Transverse colon (tissue), 4 donors: Measurements from ENCODE around the gene NEK1. TPM values are rescaled to one million over a fixed set of nuclear protein-coding genes. Genes with fewer than 3 reads are reported as not detected.
A peak's percentile ranks its signal among the peaks of the same experiment; 100 is the strongest.

Experiments
- DNase-seq: peaks from one replicate; pipeline ENCODE4 v3.0.0-alpha.2; 2019
- H3K27ac ChIP-seq, 4 donors: fragments of 200-600 bp; sonication (generic); 2 replicates each; pipeline ENCODE4 v1.5.1; 2016 to 2018; ENCODE audit warnings: inconsistent platforms in 4 of 4
- H3K27me3 ChIP-seq: fragments of 200-600 bp; sonication (generic); 2 replicates; pipeline ENCODE4 v1.5.1; 2017; ENCODE audit warnings: inconsistent platforms
- H3K36me3 ChIP-seq, 4 donors: fragments of 200-600 bp; sonication (generic); 2 replicates each; pipeline ENCODE4 v1.5.1; 2017 to 2019; ENCODE audit warnings: inconsistent platforms in 4 of 4
- H3K4me1 ChIP-seq, 4 donors: fragments of 200-600 bp; sonication (generic); 2 replicates each; pipeline ENCODE4 v1.5.1; 2017 to 2020; ENCODE audit warnings: inconsistent platforms in 4 of 4
- H3K4me3 ChIP-seq, 4 donors: fragments of 200-600 bp; sonication (generic); 1 replicate in 1 of 4; 2 replicates in 3 of 4; pipeline versions ENCODE4 v1.5.1 to v1.6.1; 2017 to 2019; ENCODE audit warnings: inconsistent platforms in 4 of 4
- H3K9me3 ChIP-seq, 2 donors: fragments of 200-600 bp; sonication (generic); 2 replicates each; pipeline ENCODE4 v1.5.1; 2017 to 2019; ENCODE audit warnings: inconsistent platforms in 2 of 2
- CTCF ChIP-seq, 5 experiments: fragments of 200-600 bp in 3 of 5; fragments of 450-650 bp in 2 of 5; sonication (generic) in 3 of 5; IDR thresholded peaks; 1 replicate in 2 of 5; 2 replicates in 3 of 5; pipeline ENCODE4 v1.5.1; 2016 to 2017; ENCODE audit warnings: antibody characterized with exemption in 5 of 5, inconsistent platforms in 3 of 5, mild to moderate bottlenecking in 2 of 5, moderate library complexity in 1 of 5
- EP300 ChIP-seq: sonication (generic); formaldehyde crosslinking; IDR thresholded peaks from one replicate; pipeline ENCODE4 v1.6.1; 2017; ENCODE audit warnings: antibody characterized with exemption, low read depth
- POLR2A ChIP-seq: fragments of 450-650 bp; IDR thresholded peaks from one replicate; pipeline ENCODE4 v1.6.1; 2016; ENCODE audit warnings: antibody characterized with exemption, mild to moderate bottlenecking, moderate library complexity
- POLR2AphosphoS5 ChIP-seq, 3 donors: sonication (generic); formaldehyde crosslinking; IDR thresholded peaks; one replicate each; pipeline ENCODE4 v1.6.1; 2016; ENCODE audit warnings: antibody characterized with exemption in 3 of 3
- WGBS, 2 donors: methylation state at CpG; one replicate each; pipeline ENCODE4 v1.1.5; 2018; ENCODE audit warnings: low coverage in 1 of 2; 5-methylcytosine and 5-hydroxymethylcytosine counted together
- in situ Hi-C, 4 donors: fragments of 200-750 bp; cut with MboI; loops; one replicate each; pipeline versions ENCODE4 v1.15.0 to v1.15.1; 2017; ENCODE audit warnings: low sequenced_read_pairs in 3 of 4, low pct_ligation_motif_present in 1 of 4, low pct_unique_long_range_greater_than_20kb in 1 of 4
- intact Hi-C: fragments of 100-400 bp; cut with DNase I; formaldehyde crosslinking; loops from one replicate; pipeline ENCODE4 v1.15.1; 2023; ENCODE audit warnings: low total_unique reads
- total RNA-seq, 4 donors: library from RNA; depleted of rRNA; stranded (reverse); fragments of >200 nt; gene quantifications; one replicate each; pipeline ENCODE4 v1.1.0, GENCODE V29; 2016

Gene NEK1
- total RNA-seq, 4 donors from 2014 or later, result 7.6 to 14.9 (median 10.2) TPM

- peak; percentile 74 for DNase-seq
- 1 to 2% methylated on average over 6 to 12 of the region's 12 CpGs for WGBS, 2 donors
- intact Hi-C loops, result loop anchor here (10.0 kb wide), 1 partner anchor 135 kb away; the partner anchor contains the start of gene HPF1
These were observed 7.2 kb upstream of the NEK1 start for GRCh38 chr4:169619518-169619957.

GRCh38 chr4:169618986-169619385, 6.6 kb upstream of the NEK1 start:
- intact Hi-C loops (loop anchor here (10.0 kb wide), 1 partner anchor 136 kb away; the partner anchor contains the start of gene HPF1), in situ Hi-C loops (loop anchor here (10.0 to 25.0 kb wide), 4 partner anchors 46 to 418 kb away; partner anchors contain the start of genes HPF1 (in 3 of the 4) and MFAP3L (in 2 of the 4))

More at GRCh38 chr4:169619518-169619957, 7.2 kb upstream of the NEK1 start:
- in situ Hi-C loops, result loop anchor here (10.0 to 25.0 kb wide), 4 partner anchors 45 to 418 kb away; partner anchors contain the start of genes HPF1 (in 3 of the 4) and MFAP3L (in 2 of the 4)
- no peaks in the 10 kb centered on the region for H3K36me3 ChIP-seq
- no peak for TF ChIP-seq EP300
- peak; percentile 48 to 66 (median 55) for TF ChIP-seq POLR2AphosphoS5 (IDR thresholded peaks at IDR 0.05)
- peak; percentile 48 to 81 (median 55) for TF ChIP-seq CTCF (IDR thresholded peaks at IDR 0.05)
- TF ChIP-seq POLR2A, result no peak
- peak overlapping the region; percentile 57 to 69 (median 61) for H3K4me3 ChIP-seq
- no peaks in the 10 kb centered on the region for H3K9me3 ChIP-seq
- H3K27ac ChIP-seq, result peak overlapping the region; percentile 92 to 97 (median 96)
- no peaks in the 10 kb centered on the region for H3K27me3 ChIP-seq
- peaks cover 4 to 38% (median 27%) of the 10 kb centered on the region in 4 donors for H3K4me1 ChIP-seq

GRCh38 chr4:169618286-169618685, 5.9 kb upstream of the NEK1 start:
- Histone ChIP-seq H3K4me1 (peaks cover 4 to 38% (median 26%) of the 10 kb centered on the region in 4 donors), H3K27ac (peak overlapping the region; percentile 24 to 97 (median 94)), H3K27me3 (no peaks in the 10 kb centered on the region), H3K36me3 (no peaks in the 10 kb centered on the region), H3K9me3 (no peaks in the 10 kb centered on the region), H3K4me3 (no peak overlapping the region)
- in situ Hi-C loops (loop anchor here (10.0 to 25.0 kb wide), 4 partner anchors 47 to 419 kb away; partner anchors contain the start of genes HPF1 (in 3 of the 4) and MFAP3L (in 2 of the 4)), intact Hi-C loops (loop anchor here (10.0 kb wide), 1 partner anchor 137 kb away; the partner anchor contains the start of gene HPF1)
- no peak for TF ChIP-seq POLR2AphosphoS5 (IDR thresholded peaks at IDR 0.05)
- no peak for TF ChIP-seq POLR2A
- TF ChIP-seq CTCF (IDR thresholded peaks at IDR 0.05), result no peak
- TF ChIP-seq EP300, result no peak
- DNase-seq, result no peak
- 18 to 35% methylated on average over 2 to 3 of the region's 3 CpGs for WGBS, 2 donors

More at GRCh38 chr4:169618986-169619385, 6.6 kb upstream of the NEK1 start:
- H3K27ac ChIP-seq, result peak overlapping the region; percentile 92 to 97 (median 96)
- peak overlapping the region in 3 of 4 donors; percentile 57 to 69 (median 63) for H3K4me3 ChIP-seq
- peaks cover 4 to 38% (median 27%) of the 10 kb centered on the region in 4 donors for H3K4me1 ChIP-seq
- no peaks in the 10 kb centered on the region for H3K9me3 ChIP-seq
- H3K36me3 ChIP-seq, result no peaks in the 10 kb centered on the region
- TF ChIP-seq POLR2A, result no peak
- no peak for TF ChIP-seq POLR2AphosphoS5 (IDR thresholded peaks at IDR 0.05)
- TF ChIP-seq CTCF (IDR thresholded peaks at IDR 0.05), result no peak
- TF ChIP-seq EP300, result no peak
- DNase-seq, result no peak
- no peaks in the 10 kb centered on the region for H3K27me3 ChIP-seq
- 81 to 88% methylated on average over 4 of the region's 4 CpGs for WGBS, 2 donors

GRCh38 chr4:169617306-169617705, 4.9 kb upstream of the NEK1 start:
- H3K9me3 ChIP-seq, result no peaks in the 10 kb centered on the region
- intact Hi-C loops, result loop anchor here (10.0 kb wide), 1 partner anchor 137 kb away; the partner anchor contains the start of gene HPF1
- peak overlapping the region in 3 of 4 donors; percentile 45 to 52 (median 46) for H3K27ac ChIP-seq

More at GRCh38 chr4:169617306-169617705, 4.9 kb upstream of the NEK1 start:
- 44 to 79% methylated on average over 1 to 2 of the region's 2 CpGs for WGBS, 2 donors
- in situ Hi-C loops, result loop anchor here (10.0 to 25.0 kb wide), 4 partner anchors 47 to 420 kb away; partner anchors contain the start of genes HPF1 (in 3 of the 4) and MFAP3L (in 2 of the 4)
- peaks cover 4 to 33% (median 21%) of the 10 kb centered on the region in 4 donors for H3K4me1 ChIP-seq
- H3K4me3 ChIP-seq, result no peak overlapping the region
- TF ChIP-seq POLR2A (no peak), CTCF (IDR thresholded peaks at IDR 0.05) (no peak), POLR2AphosphoS5 (IDR thresholded peaks at IDR 0.05) (no peak), EP300 (no peak)
- no peak for DNase-seq
- H3K27me3 ChIP-seq, result no peaks in the 10 kb centered on the region
- no peaks in the 10 kb centered on the region for H3K36me3 ChIP-seq
